Measurements from ENCODE around the gene TMEM141. TPM values are rescaled to one million over a fixed set of nuclear protein-coding genes. Genes with fewer than 3 reads are reported as not detected.
A peak's percentile ranks its signal among the peaks of the same experiment; 100 is the strongest.
"Not testable (repeated sequence)": the region's sequence is repeated elsewhere in the genome, so short reads cannot be mapped to it uniquely, and the experiment has no call there.

TMEM141 gene
- total RNA-seq, 4 donors from 2014 or later: 46.9 to 70.2 (median 51.1) TPM

DNA sequence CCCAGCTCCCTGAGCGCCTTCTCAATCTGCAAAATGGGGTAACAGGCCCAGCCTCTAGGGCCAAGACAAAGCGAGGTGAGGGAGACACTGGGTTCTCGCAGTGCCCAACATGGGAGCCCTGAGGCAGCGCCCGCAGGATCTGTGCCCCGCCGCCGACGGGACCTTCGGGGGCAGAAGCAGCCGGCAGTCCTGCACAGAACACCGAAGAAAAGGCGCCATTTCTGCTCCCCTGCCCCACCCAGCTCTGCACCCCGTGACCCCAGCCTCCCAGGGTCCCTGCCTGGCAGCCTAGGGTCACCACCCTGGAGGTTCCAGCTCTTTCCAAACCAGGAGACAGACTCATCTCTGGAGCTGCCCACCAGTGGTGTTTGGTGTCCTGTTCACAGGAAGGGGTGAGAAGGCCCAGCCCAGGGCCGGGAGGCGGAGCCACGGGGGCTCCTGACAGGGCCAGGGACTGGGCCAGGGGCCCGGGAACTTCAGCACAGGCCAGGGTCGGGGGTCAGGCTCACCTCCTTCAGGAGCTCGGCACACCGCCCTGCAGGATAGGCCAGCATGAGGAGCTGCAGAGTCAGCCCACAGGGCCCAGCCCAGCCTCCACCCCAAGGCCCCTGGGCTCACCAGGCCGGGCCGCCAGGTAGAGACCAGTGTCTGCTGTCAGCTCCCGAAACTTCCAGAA, 36.4 kb upstream of the TMEM141 start:
- TF ChIP-seq POLR2A (IDR thresholded peaks at IDR 0.05) (no peak), CTCF (IDR thresholded peaks at IDR 0.05 in 4 of 5, conservative IDR thresholded peaks at IDR 0.05 in 1 of 5) (no peak)
- ATAC-seq: no peak
- Histone ChIP-seq H3K4me3 (no peak overlapping the region), H3K36me3 (no peaks in the 10 kb centered on the region), H3K4me1 (peaks cover 13 to 14% of the 10 kb centered on the region in 2 donors), H3K27me3 (no peaks in the 10 kb centered on the region), H3K27ac (no peak overlapping the region), H3K9me3 (no peaks in the 10 kb centered on the region)
- intact Hi-C loops (cut with DNase I; ENCODE audit: low total_unique reads): no loop called here
- in situ Hi-C loops (cut with MboI; ENCODE audit: low sequenced_read_pairs in 4 of 4): no loop called here
- DNase-seq: no peak

- in situ Hi-C loops (cut with MboI; ENCODE audit: low sequenced_read_pairs in 4 of 4); ATAC-seq; intact Hi-C loops (cut with DNase I; ENCODE audit: low total_unique reads): not testable (repeated sequence)
Observed at GRCh38 chr9:136755302-136756133, 35.6 kb upstream of the TMEM141 start.

DNA sequence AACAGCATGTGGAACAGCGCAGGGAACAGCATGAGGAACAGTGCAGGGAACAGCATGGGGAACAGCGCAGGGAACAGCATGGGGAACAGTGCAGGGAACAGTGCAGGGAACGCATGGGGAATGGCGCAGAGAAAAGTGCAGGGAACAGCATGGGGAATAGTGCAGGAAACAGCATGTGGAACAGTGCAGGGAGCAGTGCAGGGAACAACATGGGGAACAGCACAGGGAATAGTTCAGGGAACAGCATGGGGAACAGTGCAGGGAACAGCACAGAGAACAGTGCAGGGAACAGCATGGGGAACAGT, 35.1 kb upstream of the TMEM141 start:
- Histone ChIP-seq H3K27me3 (no peaks in the 10 kb centered on the region), H3K4me3 (no peak overlapping the region), H3K9me3 (no peaks in the 10 kb centered on the region), H3K36me3 (no peaks in the 10 kb centered on the region), H3K4me1 (peaks cover 10 to 14% of the 10 kb centered on the region in 2 donors), H3K27ac (no peak overlapping the region)
- TF ChIP-seq POLR2A (IDR thresholded peaks at IDR 0.05) (no peak), CTCF (IDR thresholded peaks at IDR 0.05 in 4 of 5, conservative IDR thresholded peaks at IDR 0.05 in 1 of 5) (no peak)
- ATAC-seq (no peak), DNase-seq (no peak)
- in situ Hi-C loops (cut with MboI; ENCODE audit: low sequenced_read_pairs in 4 of 4) (no loop called here), intact Hi-C loops (cut with DNase I; ENCODE audit: low total_unique reads) (no loop called here)

More at GRCh38 chr9:136755302-136756133, 35.6 kb upstream of the TMEM141 start:
- H3K36me3 ChIP-seq, H3K4me3 ChIP-seq, H3K27me3 ChIP-seq, DNase-seq, H3K9me3 ChIP-seq, H3K27ac ChIP-seq: not testable (repeated sequence)
- peaks cover 11 to 14% of the 10 kb centered on the region in 2 donors for H3K4me1 ChIP-seq

DNA sequence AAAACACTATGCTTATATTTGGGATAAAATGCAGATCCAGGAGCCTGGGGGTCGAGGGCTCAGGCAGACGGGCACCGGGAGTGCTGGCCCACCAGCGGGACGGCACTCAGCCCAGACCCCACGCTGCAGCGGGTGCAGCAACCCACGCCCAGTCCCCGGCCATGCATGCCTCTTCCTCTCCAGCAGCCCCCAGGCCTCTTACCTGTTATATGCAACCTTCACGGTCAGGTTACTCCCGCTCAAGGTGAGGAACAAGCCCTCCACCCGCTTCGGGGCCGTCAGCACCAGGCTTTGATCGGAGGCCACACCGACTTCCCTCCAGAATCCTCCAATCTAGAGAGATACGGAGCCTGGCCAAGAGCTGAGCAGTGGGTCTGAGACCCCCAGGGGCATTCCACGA, 34.3 kb upstream of the TMEM141 start:
- Histone ChIP-seq H3K27ac (no peak overlapping the region), H3K4me1 (peaks cover 10 to 14% of the 10 kb centered on the region in 2 donors), H3K4me3 (no peak overlapping the region), H3K9me3 (no peaks in the 10 kb centered on the region), H3K36me3 (no peaks in the 10 kb centered on the region), H3K27me3 (no peaks in the 10 kb centered on the region)
- in situ Hi-C loops (cut with MboI; ENCODE audit: low sequenced_read_pairs in 4 of 4) (no loop called here), intact Hi-C loops (cut with DNase I; ENCODE audit: low total_unique reads) (no loop called here)
- ATAC-seq: no peak
- TF ChIP-seq CTCF (IDR thresholded peaks at IDR 0.05 in 4 of 5, conservative IDR thresholded peaks at IDR 0.05 in 1 of 5) (no peak), POLR2A (IDR thresholded peaks at IDR 0.05) (no peak)
- DNase-seq: no peak

GRCh38 chr9:136757328-136757727, 33.8 kb upstream of the TMEM141 start:
- in situ Hi-C loops (cut with MboI; ENCODE audit: low sequenced_read_pairs in 4 of 4): no loop called here
- peak overlapping the region; percentile 14 to 31 (median 24) for H3K4me3 ChIP-seq
- TF ChIP-seq POLR2A (IDR thresholded peaks at IDR 0.05) (no peak), CTCF (IDR thresholded peaks at IDR 0.05 in 4 of 5, conservative IDR thresholded peaks at IDR 0.05 in 1 of 5) (no peak)
- H3K27ac ChIP-seq: peak overlapping the region; percentile 36 to 72 (median 66)
- no peaks in the 10 kb centered on the region for H3K9me3 ChIP-seq
- peak; percentile 64 to 69 for ATAC-seq
- no peaks in the 10 kb centered on the region for H3K27me3 ChIP-seq
- DNase-seq: peak in 1 of 2 donors; percentile 47
- no peaks in the 10 kb centered on the region for H3K36me3 ChIP-seq
- H3K4me1 ChIP-seq: peaks cover 10 to 14% of the 10 kb centered on the region in 2 donors
- intact Hi-C loops (cut with DNase I; ENCODE audit: low total_unique reads): no loop called here
